Fibroblast of lung (primary cell): Measurements from ENCODE around the gene CCDC61. TPM values are rescaled to one million over a fixed set of nuclear protein-coding genes. Genes with fewer than 3 reads are reported as not detected.

Experiments
- DNase-seq, 2 donors: peaks; one replicate each; pipeline versions ENCODE4 v3.0.0 to v3.0.0-alpha.2; 2010; ENCODE audit warnings: low read depth in 2 of 2
- H2AFZ ChIP-seq: 2 replicates; pipeline ENCODE4 v1.5.1; 2012; ENCODE audit warnings: low read length, control low read depth, inconsistent platforms
- H3K27ac ChIP-seq: 2 replicates; pipeline ENCODE4 v1.5.1; 2011; ENCODE audit warnings: low read length, control low read depth; ENCODE audit not compliant: insufficient read depth
- H3K27me3 ChIP-seq: 2 replicates; pipeline ENCODE4 v1.5.1; 2011; ENCODE audit warnings: mild to moderate bottlenecking, low read length; ENCODE audit not compliant: control insufficient read depth, insufficient read depth
- H3K36me3 ChIP-seq: 2 replicates; pipeline ENCODE4 v1.5.1; 2011; ENCODE audit warnings: low read length; ENCODE audit not compliant: control insufficient read depth, insufficient read depth
- H3K4me1 ChIP-seq: 2 replicates; pipeline ENCODE4 v1.5.1; 2011; ENCODE audit warnings: low read length; ENCODE audit not compliant: control insufficient read depth, insufficient read depth; ENCODE audit errors: extremely low read depth
- H3K4me2 ChIP-seq: 2 replicates; pipeline ENCODE4 v1.5.1; 2011; ENCODE audit warnings: low read length, control low read depth; ENCODE audit not compliant: insufficient read depth; ENCODE audit errors: extremely low read depth
- H3K4me3 ChIP-seq, 4 experiments: fragments of 200-600 bp in 1 of 4; sonication (generic) in 1 of 4; replicated peaks in 1 of 4; 2 replicates each; pipeline ENCODE4 v1.5.1; 2011 to 2016; ENCODE audit warnings: low read length in 4 of 4, low read depth in 3 of 4, mild to moderate bottlenecking in 3 of 4, control low read depth in 2 of 4, inconsistent platforms in 1 of 4, mixed read lengths in 1 of 4; ENCODE audit not compliant: insufficient read depth in 1 of 4; ENCODE audit errors: control extremely low read depth in 1 of 4
- H3K79me2 ChIP-seq: 2 replicates; pipeline ENCODE4 v1.5.1; 2012; ENCODE audit warnings: mild to moderate bottlenecking, low read length, inconsistent platforms; ENCODE audit not compliant: control insufficient read depth, insufficient read depth
- H3K9ac ChIP-seq: 2 replicates; pipeline ENCODE4 v1.5.1; 2011; ENCODE audit warnings: mild to moderate bottlenecking, low read length, control low read depth; ENCODE audit not compliant: insufficient read depth
- H3K9me3 ChIP-seq: 2 replicates; pipeline ENCODE4 v1.5.1; 2012; ENCODE audit warnings: low read depth, low read length; ENCODE audit not compliant: control insufficient read depth, insufficient read depth
- H4K20me1 ChIP-seq: 2 replicates; pipeline ENCODE4 v1.5.1; 2011; ENCODE audit warnings: low read length; ENCODE audit not compliant: control insufficient read depth, insufficient read depth; ENCODE audit errors: extremely low read depth
- EZH2 ChIP-seq: IDR thresholded peaks from 2 replicates; pipeline ENCODE4 v1.5.1; 2012; ENCODE audit warnings: low read length, control low read depth, mild to moderate bottlenecking; ENCODE audit errors: missing control alignments
- polyA plus RNA-seq, 2 donors: library from polyadenylated mRNA; depleted of rRNA in 1 of 2; stranded (reverse) in 1 of 2; unstranded in 1 of 2; fragments of >200 nt; gene quantifications; 2 replicates each; pipeline ENCODE4 v1.2.1, GENCODE V29; 2011 to 2012; ENCODE audit warnings: missing spikeins in 1 of 2
- total RNA-seq: library from RNA; depleted of rRNA; stranded (reverse); fragments of >200 nt; gene quantifications from 2 replicates; pipeline ENCODE4 v1.2.1, GENCODE V29; 2014
- TF ChIP-seq, protein P1 (sequence below), 2 donors: IDR thresholded peaks in 1 of 2; conservative IDR thresholded peaks in 1 of 2; 1 replicate in 1 of 2; 2 replicates in 1 of 2; pipeline ENCODE4 v1.5.1; 2011 to 2012; ENCODE audit warnings: low read length in 2 of 2, control low read depth in 1 of 2, inconsistent platforms in 1 of 2, low read depth in 1 of 2, mild to moderate bottlenecking in 1 of 2

CCDC61 gene
- total and polyA plus RNA-seq, 2 donors (not counting 1 experiment from before 2014, with no cell fraction given), result 4.5 to 8.9 TPM

DNA sequence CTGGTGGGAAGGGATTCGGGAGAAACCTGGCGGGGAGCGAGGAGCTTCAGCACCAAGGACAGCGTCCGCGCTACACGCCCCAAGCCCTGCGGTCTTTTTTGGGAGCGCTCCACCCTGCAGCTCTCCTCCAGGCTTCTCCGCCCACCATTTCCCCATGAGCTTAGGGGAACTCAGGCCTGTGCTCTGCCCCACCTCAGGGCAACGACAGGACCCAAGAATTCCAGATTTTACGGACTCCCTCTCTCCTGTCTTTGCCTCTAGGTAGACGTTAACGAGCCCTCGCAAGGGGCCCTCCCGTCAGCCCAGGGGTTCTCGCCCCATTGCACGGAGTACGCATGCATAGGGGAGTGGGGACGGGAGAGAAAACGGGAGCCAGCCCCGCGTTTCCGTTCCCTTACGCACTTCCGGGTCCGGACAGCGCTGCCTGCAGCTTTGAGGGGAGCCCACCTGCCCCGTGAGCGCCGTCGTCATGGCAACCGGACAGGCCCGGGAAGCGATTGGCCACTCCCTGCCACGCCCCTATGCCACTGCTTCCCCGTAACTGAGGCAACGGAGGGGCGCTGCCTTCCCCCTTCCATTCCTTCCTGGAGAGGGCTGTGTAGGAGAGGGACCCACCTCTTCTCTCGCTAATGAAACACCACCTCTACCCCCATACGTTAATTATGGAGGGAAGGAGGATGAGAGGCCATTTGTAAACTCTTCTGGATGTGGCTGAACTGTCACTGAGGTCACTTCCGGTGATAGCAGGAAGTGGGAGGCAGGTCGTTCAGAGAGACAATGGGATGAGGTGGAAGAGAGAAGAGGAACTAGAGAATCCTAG, 42.4 kb upstream of the CCDC61 start:
- Histone ChIP-seq H2AFZ (no peak overlapping the region), H3K36me3 (no peaks in the 10 kb centered on the region), H3K27me3 (no peaks in the 10 kb centered on the region), H4K20me1 (no peaks in the 10 kb centered on the region), H3K9ac (no peak overlapping the region), H3K27ac (no peak overlapping the region), H3K4me2 (peak overlapping the region; percentile 59), H3K79me2 (no peaks in the 10 kb centered on the region), H3K4me3 (peak overlapping the region in 2 of 4 experiments; percentile 8 to 34), H3K4me1 (no peaks in the 10 kb centered on the region), H3K9me3 (no peaks in the 10 kb centered on the region)
- TF ChIP-seq, protein P1, sequence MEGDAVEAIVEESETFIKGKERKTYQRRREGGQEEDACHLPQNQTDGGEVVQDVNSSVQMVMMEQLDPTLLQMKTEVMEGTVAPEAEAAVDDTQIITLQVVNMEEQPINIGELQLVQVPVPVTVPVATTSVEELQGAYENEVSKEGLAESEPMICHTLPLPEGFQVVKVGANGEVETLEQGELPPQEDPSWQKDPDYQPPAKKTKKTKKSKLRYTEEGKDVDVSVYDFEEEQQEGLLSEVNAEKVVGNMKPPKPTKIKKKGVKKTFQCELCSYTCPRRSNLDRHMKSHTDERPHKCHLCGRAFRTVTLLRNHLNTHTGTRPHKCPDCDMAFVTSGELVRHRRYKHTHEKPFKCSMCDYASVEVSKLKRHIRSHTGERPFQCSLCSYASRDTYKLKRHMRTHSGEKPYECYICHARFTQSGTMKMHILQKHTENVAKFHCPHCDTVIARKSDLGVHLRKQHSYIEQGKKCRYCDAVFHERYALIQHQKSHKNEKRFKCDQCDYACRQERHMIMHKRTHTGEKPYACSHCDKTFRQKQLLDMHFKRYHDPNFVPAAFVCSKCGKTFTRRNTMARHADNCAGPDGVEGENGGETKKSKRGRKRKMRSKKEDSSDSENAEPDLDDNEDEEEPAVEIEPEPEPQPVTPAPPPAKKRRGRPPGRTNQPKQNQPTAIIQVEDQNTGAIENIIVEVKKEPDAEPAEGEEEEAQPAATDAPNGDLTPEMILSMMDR (conservative IDR thresholded peaks at IDR 0.05 in 1 of 2, IDR thresholded peaks at IDR 0.05 in 1 of 2; ENCODE audit: low read depth in 1 of 2, low read length in 2 of 2), result no peak
- TF ChIP-seq EZH2, result no peak
- peak; percentile 19 to 51 for DNase-seq

DNA sequence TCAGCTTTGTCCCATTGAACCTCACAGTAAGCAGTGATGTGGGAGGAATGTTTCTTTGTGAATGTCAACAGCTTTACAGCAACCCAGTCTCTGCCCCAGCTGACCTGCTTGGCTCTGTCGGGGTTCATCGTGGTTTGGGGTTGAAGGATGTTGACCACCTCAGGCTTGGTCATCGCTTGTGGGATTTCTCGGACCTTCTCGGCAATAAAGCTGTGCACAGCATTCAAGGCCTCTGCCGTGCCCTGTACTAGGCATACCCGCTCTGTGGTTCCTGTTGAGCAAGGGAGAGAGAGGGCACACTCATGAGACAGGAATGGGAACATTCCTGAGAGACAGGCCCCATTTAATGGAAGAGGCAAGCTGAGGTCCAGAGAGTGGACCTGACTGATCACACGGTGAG, 41.6 kb upstream of the CCDC61 start:
- peak in 1 of 2 donors; percentile 76 for DNase-seq
- Histone ChIP-seq H3K4me3 (no peak overlapping the region), H3K4me2 (no peak overlapping the region)

DNA sequence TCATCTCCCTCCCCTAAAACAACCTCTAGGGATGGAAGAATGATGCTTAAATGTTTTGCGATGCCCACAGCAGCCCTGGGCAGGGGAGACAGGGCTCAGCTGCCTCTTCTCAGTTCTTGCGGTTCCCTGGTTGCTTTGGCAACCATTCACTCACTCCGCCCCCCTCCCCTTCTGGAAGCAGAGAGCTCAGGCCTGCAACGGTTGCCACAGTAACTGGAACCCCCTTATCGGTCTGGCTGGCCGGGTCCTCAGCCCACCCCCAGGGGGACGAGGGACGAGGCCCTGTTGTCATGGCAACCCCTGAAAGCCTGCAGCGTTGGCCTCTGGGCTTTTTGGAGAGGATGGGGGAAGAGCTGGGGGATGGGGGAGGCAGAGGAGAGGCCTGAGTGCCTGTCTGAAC, 41.1 kb upstream of the CCDC61 start:
- no peak overlapping the region for H3K4me2 ChIP-seq
- H3K27me3 ChIP-seq, result no peaks in the 10 kb centered on the region
- H3K4me3 ChIP-seq, result no peak overlapping the region
- H2AFZ ChIP-seq, result no peak overlapping the region
- H3K9me3 ChIP-seq, result no peaks in the 10 kb centered on the region
- no peaks in the 10 kb centered on the region for H3K36me3 ChIP-seq
- H3K4me1 ChIP-seq, result no peaks in the 10 kb centered on the region
- H4K20me1 ChIP-seq, result no peaks in the 10 kb centered on the region
- no peak for TF ChIP-seq EZH2
- TF ChIP-seq, protein P1 (conservative IDR thresholded peaks at IDR 0.05 in 1 of 2, IDR thresholded peaks at IDR 0.05 in 1 of 2; ENCODE audit: low read depth in 1 of 2, low read length in 2 of 2), result no peak
- DNase-seq, result peak in 1 of 2 donors; percentile 63
- H3K27ac ChIP-seq, result no peak overlapping the region
- no peaks in the 10 kb centered on the region for H3K79me2 ChIP-seq
- no peak overlapping the region for H3K9ac ChIP-seq

More for the DNA sequence above, 41.6 kb upstream of the CCDC61 start:
- no peak overlapping the region for H3K27ac ChIP-seq
- no peak for TF ChIP-seq EZH2
- TF ChIP-seq, protein P1 (conservative IDR thresholded peaks at IDR 0.05 in 1 of 2, IDR thresholded peaks at IDR 0.05 in 1 of 2; ENCODE audit: low read depth in 1 of 2, low read length in 2 of 2), result no peak
- no peaks in the 10 kb centered on the region for H3K9me3 ChIP-seq
- H3K79me2 ChIP-seq, result no peaks in the 10 kb centered on the region
- H3K4me1 ChIP-seq, result no peaks in the 10 kb centered on the region
- H3K27me3 ChIP-seq, result no peaks in the 10 kb centered on the region
- H2AFZ ChIP-seq, result no peak overlapping the region
- H3K9ac ChIP-seq, result no peak overlapping the region
- H4K20me1 ChIP-seq, result no peaks in the 10 kb centered on the region
- no peaks in the 10 kb centered on the region for H3K36me3 ChIP-seq
